Adrenal gland (tissue), 5 donors: ENCODE results near the gene PARVB.

Experiments used
- CTCF ChIP-seq, 6 experiments: fragments of 450-650 bp in 4 of 6; fragments of 200-600 bp in 2 of 6; sonication (generic) in 1 of 6; IDR thresholded peaks; 1 replicate in 5 of 6; 2 replicates in 1 of 6; pipeline versions ENCODE4 v1.5.1 to v1.8.0; 2016 to 2021; ENCODE audit warnings: antibody characterized with exemption in 6 of 6, mild to moderate bottlenecking in 2 of 6, moderate library complexity in 1 of 6
- POLR2A ChIP-seq, 2 donors: fragments of 450-650 bp; IDR thresholded peaks; one replicate each; pipeline ENCODE4 v1.6.1; 2017; ENCODE audit warnings: antibody characterized with exemption in 2 of 2, mild to moderate bottlenecking in 2 of 2, moderate library complexity in 1 of 2
- donor health status: DM: no; HTN: no; CAD: no.

- TF ChIP-seq CTCF (IDR thresholded peaks at IDR 0.05) (no peak), POLR2A (IDR thresholded peaks at IDR 0.05) (no peak)
Measured at GRCh38 chr22:44147008-44147645, 123.0 kb downstream of the PARVB start.
